H1 (cell line): ENCODE data around the gene SPATA32. TPM values are rescaled to one million over a fixed set of nuclear protein-coding genes. Genes with fewer than 3 reads are reported as not detected.

ENCODE experiments used
- CTCF ChIA-PET: fragments of 300-600 bp; sonication (Branson Sonifier 250); formaldehyde crosslinking; loops from one replicate; lab custom pipeline; 2021; ENCODE audit not compliant: partially characterized antibody; lab: Charles Lee
- POLR2A ChIA-PET: fragments of 300-600 bp; sonication (Branson Sonifier 250); formaldehyde crosslinking; loops from one replicate; lab custom pipeline; 2021; ENCODE audit warnings: inconsistent platforms; ENCODE audit not compliant: partially characterized antibody; lab: Charles Lee
- DNase-seq, 2 experiments: peaks; one replicate each; pipeline versions ENCODE4 v3.0.0 to v3.0.0-alpha.2; 2010 to 2022; ENCODE audit warnings: low spot score in 2 of 2, low read depth in 1 of 2, mixed read lengths in 1 of 2
- FAIRE-seq: peaks from 2 replicates; lab custom pipeline; 2011; peaks lifted over from hg19 to GRCh38; lab: Jason Lieb, UNC
- H2AFZ ChIP-seq: 2 replicates; pipeline ENCODE4 v1.8.1; 2012; ENCODE audit warnings: low read length, inconsistent platforms
- H2AK5ac ChIP-seq: 2 replicates; pipeline ENCODE4 v1.6.1; 2013; ENCODE audit warnings: low read depth, low read length
- H2BK120ac ChIP-seq: replicated peaks from 2 replicates; pipeline ENCODE3; 2013; ENCODE audit warnings: low read depth, low read length, inconsistent platforms
- H2BK12ac ChIP-seq: 2 replicates; pipeline ENCODE4 v1.6.1; 2013; ENCODE audit warnings: low read depth, low read length
- H2BK15ac ChIP-seq: 2 replicates; pipeline ENCODE4 v1.6.1; 2013; ENCODE audit warnings: low read length
- H2BK20ac ChIP-seq: 2 replicates; pipeline ENCODE4 v1.6.1; 2013; ENCODE audit warnings: low read length
- H2BK5ac ChIP-seq: 2 replicates; pipeline ENCODE4 v1.6.1; 2013; ENCODE audit warnings: low read depth, low read length
- H3K14ac ChIP-seq: 2 replicates; pipeline ENCODE4 v1.6.1; 2013; ENCODE audit warnings: inconsistent platforms; ENCODE audit not compliant: insufficient read length
- H3K18ac ChIP-seq: 2 replicates; pipeline ENCODE4 v1.6.1; 2013; ENCODE audit warnings: low read length; ENCODE audit errors: extremely low read depth
- H3K23ac ChIP-seq: 2 replicates; pipeline ENCODE4 v1.6.1; 2013; ENCODE audit warnings: inconsistent platforms; ENCODE audit not compliant: insufficient read length
- H3K23me2 ChIP-seq: 2 replicates; pipeline ENCODE4 v1.6.1; 2013; ENCODE audit warnings: low read depth, low read length
- H3K27ac ChIP-seq: 2 replicates; pipeline ENCODE4 v1.6.1; 2011; ENCODE audit warnings: low read depth, low read length, inconsistent platforms
- H3K27me3 ChIP-seq, 4 experiments: replicated peaks in 1 of 4; 1 replicate in 1 of 4; 2 replicates in 3 of 4; pipeline versions ENCODE4 v1.6.1 to v1.8.1; 2011 to 2013; ENCODE audit warnings: low read length in 3 of 4, mild to moderate bottlenecking in 3 of 4, inconsistent platforms in 2 of 4, mixed read lengths in 2 of 4, moderate library complexity in 1 of 4; ENCODE audit not compliant: control insufficient read depth in 3 of 4, insufficient read depth in 3 of 4; ENCODE audit errors: extremely low read depth in 1 of 4
- H3K36me3 ChIP-seq, 4 experiments: 2 replicates each; pipeline versions ENCODE4 v1.6.1 to v1.8.1; 2011 to 2013; ENCODE audit warnings: mild to moderate bottlenecking in 4 of 4, low read length in 3 of 4, moderate library complexity in 2 of 4, control low read depth in 1 of 4, inconsistent platforms in 1 of 4; ENCODE audit not compliant: insufficient read depth in 4 of 4, control insufficient read depth in 2 of 4
- H3K4ac ChIP-seq: replicated peaks from 2 replicates; pipeline ENCODE3; 2013; ENCODE audit warnings: low read length, low read depth, mixed read lengths, inconsistent platforms; ENCODE audit not compliant: insufficient read length
- H3K4me1 ChIP-seq, 4 experiments: replicated peaks in 1 of 4; 1 replicate in 1 of 4; 2 replicates in 3 of 4; pipeline versions ENCODE4 v1.6.1 to v1.8.1; 2011 to 2013; ENCODE audit warnings: low read length in 3 of 4, inconsistent platforms in 2 of 4, mixed read lengths in 1 of 4; ENCODE audit not compliant: insufficient read depth in 4 of 4, control insufficient read depth in 3 of 4
- H3K4me2 ChIP-seq, 2 experiments: 2 replicates each; pipeline versions ENCODE4 v1.6.1 to v1.8.1; 2011 to 2013; ENCODE audit warnings: low read depth in 2 of 2, low read length in 2 of 2, control low read depth in 1 of 2, inconsistent platforms in 1 of 2, mild to moderate bottlenecking in 1 of 2; ENCODE audit not compliant: insufficient read depth in 1 of 2
- H3K4me3 ChIP-seq, 4 experiments: fragments of 200-600, 300-600 bp in 1 of 4; sonication (generic), shearing (Covaris generic), sonication (Bioruptor Twin) in 1 of 4; 2 replicates each; pipeline versions ENCODE4 v1.5.1 to v1.8.1; 2011 to 2016; ENCODE audit warnings: low read length in 4 of 4, low read depth in 3 of 4, control low read depth in 2 of 4, inconsistent platforms in 2 of 4, mild to moderate bottlenecking in 2 of 4, mixed read lengths in 1 of 4, moderate library complexity in 1 of 4; ENCODE audit not compliant: insufficient read depth in 2 of 4; ENCODE audit errors: extremely low read depth in 1 of 4
- H3K56ac ChIP-seq: replicated peaks from 2 replicates; pipeline ENCODE3; 2013; ENCODE audit warnings: low read depth, mild to moderate bottlenecking, mixed read lengths, low read length, inconsistent platforms; ENCODE audit not compliant: insufficient read length
- H3K79me1 ChIP-seq: 2 replicates; pipeline ENCODE4 v1.6.1; 2013; ENCODE audit warnings: low read depth, low read length, control low read depth
- H3K79me2 ChIP-seq, 2 experiments: 2 replicates each; pipeline versions ENCODE4 v1.6.1 to v1.8.1; 2012 to 2013; ENCODE audit warnings: low read length in 2 of 2, mild to moderate bottlenecking in 2 of 2, inconsistent platforms in 1 of 2; ENCODE audit not compliant: insufficient read depth in 2 of 2, control insufficient read depth in 1 of 2
- H3K9ac ChIP-seq, 4 experiments: replicated peaks in 1 of 4; 1 replicate in 1 of 4; 2 replicates in 3 of 4; pipeline versions ENCODE4 v1.6.1 to v1.8.1; 2011 to 2013; ENCODE audit warnings: low read depth in 3 of 4, low read length in 3 of 4, control low read depth in 2 of 4, mild to moderate bottlenecking in 2 of 4, moderate library complexity in 2 of 4, inconsistent platforms in 1 of 4; ENCODE audit errors: extremely low read depth in 1 of 4
- H3K9me3 ChIP-seq, 2 experiments: 2 replicates each; pipeline versions ENCODE4 v1.6.1 to v1.8.1; 2012 to 2013; ENCODE audit warnings: mild to moderate bottlenecking in 2 of 2, moderate library complexity in 2 of 2, control low read depth in 1 of 2, inconsistent platforms in 1 of 2, low read depth in 1 of 2, low read length in 1 of 2, mixed read lengths in 1 of 2; ENCODE audit not compliant: insufficient read depth in 2 of 2
- H4K20me1 ChIP-seq, 2 experiments: replicated peaks in 1 of 2; 2 replicates each; pipeline versions ENCODE3 to v1.8.1; 2011 to 2013; ENCODE audit warnings: inconsistent platforms in 2 of 2, low read length in 2 of 2, mild to moderate bottlenecking in 1 of 2; ENCODE audit not compliant: insufficient read depth in 2 of 2, control insufficient read depth in 1 of 2
- H4K5ac ChIP-seq: 2 replicates; pipeline ENCODE4 v1.6.1; 2013; ENCODE audit warnings: low read length, low read depth, mixed read lengths, inconsistent platforms; ENCODE audit not compliant: insufficient read length
- H4K8ac ChIP-seq: 2 replicates; pipeline ENCODE4 v1.8.0; 2013; ENCODE audit warnings: mild to moderate bottlenecking, moderate library complexity, low read length, inconsistent platforms; ENCODE audit not compliant: insufficient read depth; ENCODE audit errors: extremely low read depth
- H4K91ac ChIP-seq: replicated peaks from 2 replicates; pipeline ENCODE3; 2013; ENCODE audit warnings: low read length, mixed read lengths, inconsistent platforms; ENCODE audit not compliant: insufficient read length
- CBX8 ChIP-seq: fragments of 300-800, 300-1000 bp; sonication (generic); IDR thresholded peaks from 2 replicates; pipeline ENCODE4 v1.7.1; 2016; ENCODE audit warnings: low read depth, low read length, borderline replicate concordance
- CHD1 ChIP-seq: IDR thresholded peaks from 2 replicates; pipeline ENCODE4 v1.6.1; 2012; ENCODE audit warnings: low read depth, low read length, improper control_type of control experiment
- SP1 ChIP-seq: IDR thresholded peaks from 2 replicates; pipeline ENCODE4 v1.6.1; 2011; ENCODE audit warnings: low read depth, low read length
- SP2 ChIP-seq: IDR thresholded peaks from 2 replicates; pipeline ENCODE4 v1.6.1; 2012; ENCODE audit warnings: mild to moderate bottlenecking, low read length, inconsistent platforms
- SRF ChIP-seq: IDR thresholded peaks from 2 replicates; pipeline ENCODE4 v1.6.1; 2011; ENCODE audit warnings: mild to moderate bottlenecking, low read depth, low read length, moderate library complexity
- WGBS, 2 experiments: shearing (Covaris generic) in 1 of 2; methylation state at CpG; one replicate each; pipeline versions ENCODE4 v1.1.6 to v1.1.7; 2013 to 2015; ENCODE audit warnings: low lambda C conversion rate in 2 of 2, mixed read lengths in 2 of 2, inconsistent platforms in 1 of 2, low coverage in 1 of 2, missing lambda C conversion rate in 1 of 2; ENCODE audit not compliant: insufficient replicate concordance in 2 of 2, insufficient coverage in 1 of 2, insufficient read length in 1 of 2; ENCODE audit errors: extremely low coverage in 1 of 2, missing lambda C conversion rate in 1 of 2; 5-methylcytosine and 5-hydroxymethylcytosine counted together
- polyA plus RNA-seq, 7 experiments: library from polyadenylated mRNA; depleted of rRNA in 3 of 7; stranded (reverse) in 5 of 7; unstranded in 2 of 7; fragments of >200 nt in 5 of 7; fragments of 200-250 nt in 2 of 7; gene quantifications; 1 replicate in 5 of 7; 2 replicates in 1 of 7; 4 replicates in 1 of 7; pipeline versions ENCODE4 v1.2.1 to v1.2.3, GENCODE V29; 2011 to 2013; ENCODE audit warnings: missing spikeins in 2 of 7, mixed read lengths in 2 of 7
- total RNA-seq: library from RNA; stranded (reverse); fragmentation: NEBNext Ultra II Directional; extraction: Animal tissue kit (Norgen Biotek cat#: 25700); gene quantifications from 2 replicates; pipeline ENCODE4 v1.2.1, GENCODE V29; 2021

SPATA32 gene
- total and polyA plus RNA-seq, 2 of the 8 experiments (the other 6 are each of a cell fraction or from before 2014, with no cell fraction given): 0.24 TPM; not detected in 1

GRCh38 chr17:45311401-45311759, 49.5 kb upstream of the SPATA32 start:
- Histone ChIP-seq H2AK5ac (no peak overlapping the region), H2BK5ac (no peak overlapping the region), H3K4ac (no peak overlapping the region), H3K18ac (no peak overlapping the region), H3K4me1 (peaks cover 0 to 3% (median 1%) of the 10 kb centered on the region in 4 experiments), H3K56ac (no peak overlapping the region), H3K4me3 (no peak overlapping the region), H3K4me2 (no peak overlapping the region), H3K23me2 (peaks cover 4% of the 10 kb centered on the region; the same call in 1 of the 2 replicates), H3K27ac (no peak overlapping the region), H4K91ac (no peak overlapping the region), H4K8ac (no peak overlapping the region), H3K9ac (no peak overlapping the region), H3K9me3 (no peaks in the 10 kb centered on the region), H3K79me1 (peaks cover 11% of the 10 kb centered on the region; the same call in 1 of the 2 replicates), H3K23ac (no peak overlapping the region), H3K79me2 (peaks cover 3 to 57% of the 10 kb centered on the region in 2 experiments; a peak in 3 of 4 replicates), H2BK20ac (no peak overlapping the region), H3K27me3 (no peaks in the 10 kb centered on the region; a peak in 1 of 7 replicates), H2BK15ac (no peak overlapping the region), H2AFZ (no peak overlapping the region), H3K14ac (no peak overlapping the region), H3K36me3 (no peaks in the 10 kb centered on the region), H4K20me1 (peaks cover 1 to 7% of the 10 kb centered on the region in 2 experiments), H4K5ac (no peak overlapping the region), H2BK120ac (no peak overlapping the region), H2BK12ac (no peak overlapping the region)
- FAIRE-seq (no peak), DNase-seq (no peak)
- 87% methylated on average over 4 of the region's 4 CpGs; no CpG with 5 or more reads in 1 of the 2 experiments for WGBS, 2 experiments
- no peak for TF ChIP-seq SRF
- no peak for TF ChIP-seq SP2
- TF ChIP-seq CHD1: no peak
- no peak for TF ChIP-seq SP1
- TF ChIP-seq CBX8: no peak
- POLR2A ChIA-PET: interaction anchor here (0.7 to 0.8 kb wide), 3 partner anchors 9 to 30 kb away, joined by 3 read pairs; no protein-coding TSS in a partner anchor
- CTCF ChIA-PET: interaction anchor here (0.7 to 7.4 kb wide), 15 partner anchors 9 to 1493 kb away, joined by 3 to 47 read pairs (median 4); no protein-coding TSS in a partner anchor
